NCI-H187 treated with DMSO at 0.1 percent for 48 hours (cell line): Measurements from ENCODE around the gene ALDH8A1.
"Not testable (repeated sequence)": the region's sequence is repeated elsewhere in the genome, so short reads cannot be mapped to it uniquely, and the experiment has no call there.

Experiments
- DNase-seq: peaks from one replicate; lab custom pipeline; 2025; lab: John Stamatoyannopoulos, UW

ALDH8A1 gene

GRCh38 chr6:134910593-134910935 lies 39.3 kb downstream of the ALDH8A1 start:
- no peak for DNase-seq

GRCh38 chr6:134909701-134910592 lies 40.0 kb downstream of the ALDH8A1 start:
- no peak for DNase-seq

GRCh38 chr6:134908906-134909516 lies 40.9 kb downstream of the ALDH8A1 start:
- DNase-seq, result no peak

GRCh38 chr6:134904731-134905130 lies 45.2 kb downstream of the ALDH8A1 start:
- DNase-seq, result not testable (repeated sequence)

- peak; percentile 16 for DNase-seq
Observed at GRCh38 chr6:134903448-134903847, 46.5 kb downstream of the ALDH8A1 start.

- no peak for DNase-seq
Observed at GRCh38 chr6:134902936-134903335, 47.0 kb downstream of the ALDH8A1 start.

GRCh38 chr6:134902074-134902861 lies 47.6 kb downstream of the ALDH8A1 start:
- DNase-seq, result no peak

GRCh38 chr6:134898575-134898974 lies 51.3 kb downstream of the ALDH8A1 start:
- DNase-seq, result no peak

GRCh38 chr6:134898166-134898565 lies 51.7 kb downstream of the ALDH8A1 start:
- DNase-seq, result not testable (repeated sequence)

GRCh38 chr6:134896910-134897309 lies 53.0 kb downstream of the ALDH8A1 start:
- DNase-seq, result no peak

GRCh38 chr6:134894800-134895199 lies 55.1 kb downstream of the ALDH8A1 start:
- DNase-seq, result no peak

GRCh38 chr6:134892362-134892761 lies 57.5 kb downstream of the ALDH8A1 start:
- no peak for DNase-seq

GRCh38 chr6:134891633-134892032 lies 58.3 kb downstream of the ALDH8A1 start:
- DNase-seq, result no peak

- DNase-seq, result no peak
Observed at GRCh38 chr6:134888316-134888715, 61.6 kb downstream of the ALDH8A1 start.

- no peak for DNase-seq
Observed at GRCh38 chr6:134884752-134885151, 65.1 kb downstream of the ALDH8A1 start.

- DNase-seq, result no peak
Observed at GRCh38 chr6:134883314-134883713, 66.6 kb downstream of the ALDH8A1 start.

GRCh38 chr6:134882426-134883038 lies 67.4 kb downstream of the ALDH8A1 start:
- no peak for DNase-seq

- DNase-seq, result no peak
Observed at GRCh38 chr6:134880487-134881190, 69.3 kb downstream of the ALDH8A1 start.

GRCh38 chr6:134878136-134878535 lies 71.8 kb downstream of the ALDH8A1 start:
- DNase-seq, result no peak

- DNase-seq, result no peak
Observed at GRCh38 chr6:134875367-134875766, 74.5 kb downstream of the ALDH8A1 start.

GRCh38 chr6:134873500-134874388 lies 76.2 kb downstream of the ALDH8A1 start:
- no peak for DNase-seq
